Upper lobe of right lung (tissue), 1 donor: ENCODE results near the gene VKORC1L1. TPM values are rescaled to one million over a fixed set of nuclear protein-coding genes. Genes with fewer than 3 reads are reported as not detected.
"Not testable (repeated sequence)": the region's sequence is repeated elsewhere in the genome, so short reads cannot be mapped to it uniquely, and the experiment has no call there.

Source experiments
- ATAC-seq: fragments of 200-7000 bp; cut with Tn5 transposase; one replicate; pipeline ENCODE4 v1.9.1; 2020; ENCODE audit warnings: mild to moderate bottlenecking, moderate library complexity
- DNase-seq: peaks from one replicate; pipeline ENCODE4 v3.0.0-alpha.2; 2020
- H3K27ac ChIP-seq: fragments of 200-600 bp; one replicate; pipeline ENCODE4 v1.8.0; 2022
- H3K27me3 ChIP-seq: fragments of 200-600 bp; one replicate; pipeline ENCODE4 v1.8.0; 2022; ENCODE audit warnings: mild to moderate bottlenecking
- H3K36me3 ChIP-seq: fragments of 200-600 bp; one replicate; pipeline ENCODE4 v1.8.0; 2022
- H3K4me1 ChIP-seq: fragments of 200-600 bp; one replicate; pipeline ENCODE4 v1.8.0; 2022
- H3K4me3 ChIP-seq: fragments of 200-600 bp; one replicate; pipeline ENCODE4 v1.8.0; 2022; ENCODE audit warnings: mild to moderate bottlenecking
- H3K9me3 ChIP-seq: fragments of 200-600 bp; one replicate; pipeline ENCODE4 v1.8.0; 2022
- intact Hi-C: fragments of 100-400 bp; cut with DNase I; formaldehyde crosslinking; loops from one replicate; pipeline ENCODE4 v1.11.0; 2022
- total RNA-seq: library from RNA; stranded (reverse); fragmentation: NEBNext Ultra II Directional; extraction: Animal tissue kit (Norgen Biotek cat#: 25700); gene quantifications from one replicate; pipeline ENCODE4 v1.2.1, GENCODE V29; 2021
- TF ChIP-seq, protein P1 (sequence below): fragments of 200-600 bp; IDR thresholded peaks from one replicate; pipeline ENCODE4 v1.8.0; 2022; ENCODE audit warnings: antibody characterized with exemption
- donor health status: DM: no; HTN: yes; CAD: no; lungs with severe emphysema.

Gene VKORC1L1
- total RNA-seq, 1 donor from 2014 or later, result 45.2 TPM

DNA sequence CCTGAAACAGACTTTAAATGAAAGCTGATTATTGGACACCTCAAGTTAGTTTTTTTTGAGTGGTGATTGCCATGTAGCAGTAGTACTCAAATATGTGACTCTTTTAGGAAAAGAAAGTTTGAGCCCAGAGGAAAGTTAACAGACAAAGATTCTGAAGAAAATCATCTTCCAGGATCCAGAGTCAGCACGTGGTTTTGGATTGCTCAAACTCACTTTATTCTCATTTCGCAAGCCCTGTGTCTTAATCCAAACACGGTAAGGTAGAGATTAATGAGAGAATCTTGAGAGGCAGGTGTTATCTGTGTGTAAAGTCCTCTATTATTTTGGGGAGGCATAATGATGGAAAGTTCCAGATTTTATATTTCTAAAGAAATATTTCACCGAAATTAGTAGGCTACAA, 2.8 kb downstream of the VKORC1L1 start:
- DNase-seq, ATAC-seq, intact Hi-C loops, H3K4me3 ChIP-seq, H3K27ac ChIP-seq, H3K27me3 ChIP-seq, H3K36me3 ChIP-seq, H3K9me3 ChIP-seq: not testable (repeated sequence)
- peaks cover 17% of the 10 kb centered on the region for H3K4me1 ChIP-seq

DNA sequence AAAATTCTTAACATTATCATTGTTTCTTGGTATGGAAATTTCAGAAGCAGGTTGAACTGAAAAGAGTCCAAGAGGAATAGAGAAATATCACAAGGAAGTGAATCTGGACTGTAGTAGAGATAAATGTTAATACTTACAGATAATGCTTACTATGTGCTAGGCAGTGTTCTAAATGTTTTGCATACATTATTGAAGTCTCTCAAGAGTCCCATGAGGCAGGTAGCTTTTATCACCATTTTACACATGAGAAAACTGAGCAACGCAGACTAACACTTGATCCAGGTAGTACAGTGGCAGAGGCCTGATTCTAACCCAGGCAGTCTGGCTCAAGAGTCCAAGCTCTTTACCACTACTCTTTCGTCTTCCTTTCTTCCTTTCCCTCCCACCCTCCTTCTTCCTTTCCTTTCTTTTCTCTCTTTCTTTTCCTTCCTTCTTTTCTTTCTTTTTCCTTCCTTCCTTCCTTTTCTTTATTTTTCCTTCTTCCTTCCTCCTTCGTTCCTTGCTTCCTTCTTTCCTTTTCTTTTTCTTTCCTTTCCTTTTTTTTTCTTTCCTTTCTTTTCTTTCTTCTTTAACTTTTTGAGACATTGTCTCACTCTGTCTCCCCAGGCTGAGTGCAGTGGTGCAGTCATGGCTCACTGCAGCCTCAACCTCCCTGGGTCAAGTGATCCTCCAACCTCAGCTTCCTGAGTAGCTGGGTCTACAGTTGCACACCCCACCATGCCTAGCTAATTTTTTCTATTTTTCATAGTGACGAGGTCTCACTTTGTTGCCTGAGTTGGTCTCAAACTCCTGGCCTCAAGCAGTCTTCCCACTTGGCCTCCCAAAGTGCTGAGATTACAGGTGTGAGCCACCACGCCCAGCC, 6.6 kb downstream of the VKORC1L1 start:
- H3K36me3 ChIP-seq, H3K27ac ChIP-seq: not testable (repeated sequence)

DNA sequence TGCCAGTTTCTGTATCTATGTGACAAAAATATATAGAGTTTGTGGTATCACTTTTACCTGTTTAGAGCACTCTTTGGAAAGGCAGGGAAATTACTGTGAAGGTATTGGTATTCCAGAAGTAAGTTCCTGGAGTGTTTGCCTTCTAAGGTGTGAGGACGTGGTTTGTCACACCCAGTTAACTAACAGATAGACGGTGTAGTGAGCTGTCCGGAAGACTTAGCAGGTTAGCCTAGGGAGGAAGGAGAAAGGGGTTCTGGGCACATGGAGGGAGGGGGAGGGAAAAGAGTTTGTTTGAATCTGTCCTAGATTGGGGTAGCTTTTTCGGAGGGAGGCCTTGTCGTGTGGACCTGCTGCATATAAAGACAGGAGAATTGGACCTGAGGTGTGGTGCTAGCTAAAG, 7.4 kb downstream of the VKORC1L1 start:
- H3K9me3 ChIP-seq, H3K27ac ChIP-seq, H3K36me3 ChIP-seq, DNase-seq, H3K4me3 ChIP-seq, intact Hi-C loops, H3K4me1 ChIP-seq, H3K27me3 ChIP-seq: not testable (repeated sequence)
- ATAC-seq, result peak; percentile 68

More for the DNA sequence above, 6.6 kb downstream of the VKORC1L1 start:
- DNase-seq, H3K27me3 ChIP-seq, ATAC-seq, H3K4me3 ChIP-seq, intact Hi-C loops, H3K9me3 ChIP-seq, H3K4me1 ChIP-seq: not testable (repeated sequence)

DNA sequence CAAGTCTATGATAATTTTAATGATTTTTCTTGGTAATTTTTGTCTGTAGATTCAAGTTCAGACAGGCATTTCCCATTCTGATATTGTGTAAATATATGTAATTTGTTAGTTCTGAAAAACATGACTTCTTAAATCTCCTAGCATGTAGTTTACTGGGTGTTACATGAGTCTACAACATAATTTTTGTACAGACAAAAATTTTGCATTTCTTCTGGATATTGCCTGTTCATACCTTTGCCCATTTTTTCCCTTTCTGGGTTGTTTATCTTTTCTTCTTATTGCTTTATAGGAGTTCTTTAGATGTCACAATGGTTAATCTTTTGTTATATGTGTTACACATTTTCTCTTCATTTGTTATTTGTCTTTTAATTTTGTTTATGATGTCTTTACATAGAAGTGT, 12.1 kb downstream of the VKORC1L1 start:
- H3K27ac ChIP-seq, H3K27me3 ChIP-seq, intact Hi-C loops, H3K4me3 ChIP-seq, H3K9me3 ChIP-seq, DNase-seq, H3K36me3 ChIP-seq, ATAC-seq, H3K4me1 ChIP-seq: not testable (repeated sequence)

DNA sequence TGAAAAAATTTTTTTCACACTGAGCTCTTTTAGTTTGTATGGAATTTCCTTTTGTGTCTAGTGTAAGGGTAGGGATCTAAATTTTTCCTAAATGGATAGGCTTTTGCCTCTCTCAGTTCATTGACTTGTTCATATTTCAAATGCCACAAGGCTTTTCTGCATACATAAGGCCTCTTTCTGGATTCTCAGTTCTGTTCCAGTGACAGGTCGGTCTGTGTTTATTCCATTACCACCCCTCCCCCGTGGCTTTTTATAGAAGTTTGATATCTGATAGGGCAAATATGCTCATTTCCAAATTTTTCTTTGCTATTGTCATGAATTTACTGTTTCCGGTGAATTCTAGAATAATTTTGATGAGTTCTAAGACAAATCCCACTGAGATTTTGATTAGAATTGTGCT, 12.7 kb downstream of the VKORC1L1 start:
- H3K4me3 ChIP-seq, H3K36me3 ChIP-seq, DNase-seq, H3K4me1 ChIP-seq, ATAC-seq, H3K27me3 ChIP-seq, intact Hi-C loops, H3K9me3 ChIP-seq, H3K27ac ChIP-seq: not testable (repeated sequence)

DNA sequence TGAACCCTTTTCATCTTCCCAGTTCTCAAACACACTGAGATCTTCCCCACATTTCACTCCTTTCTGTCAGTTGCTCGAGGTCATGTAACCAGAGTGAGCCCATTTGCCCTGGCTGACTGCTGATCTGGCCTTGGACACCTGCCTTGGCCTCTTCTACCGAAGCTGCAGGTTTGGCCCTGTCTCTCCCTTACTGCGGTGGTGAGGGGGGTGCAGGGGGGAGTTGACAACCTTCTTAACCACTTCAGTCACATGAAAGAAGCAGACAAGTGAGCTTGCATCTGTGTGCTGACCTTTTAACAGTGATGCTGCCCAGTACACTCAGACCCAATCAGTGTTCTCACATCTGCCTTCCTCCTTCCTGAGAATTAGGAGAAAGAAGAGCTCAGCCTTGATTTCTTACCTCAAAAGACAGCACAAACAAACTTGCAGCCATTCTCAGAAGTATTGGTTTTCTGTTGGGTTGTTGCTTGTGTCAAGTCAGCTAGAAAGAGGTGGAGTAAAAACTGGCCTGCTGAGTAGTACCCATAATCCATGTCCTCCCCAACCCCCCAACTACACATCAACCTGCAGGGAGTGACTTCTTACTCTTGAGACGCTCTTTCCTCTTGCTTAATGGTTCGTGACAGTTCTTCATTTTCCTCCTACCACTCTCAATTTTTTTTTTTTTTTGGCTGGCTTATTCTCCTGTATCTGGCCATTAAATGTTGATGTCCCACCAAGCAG, 15.7 kb downstream of the VKORC1L1 start:
- H3K9me3 ChIP-seq, DNase-seq, H3K4me1 ChIP-seq, H3K27ac ChIP-seq, H3K4me3 ChIP-seq, H3K27me3 ChIP-seq, intact Hi-C loops: not testable (repeated sequence)
- peaks cover 12% of the 10 kb centered on the region for H3K36me3 ChIP-seq
- ATAC-seq, result peak; percentile 16

DNA sequence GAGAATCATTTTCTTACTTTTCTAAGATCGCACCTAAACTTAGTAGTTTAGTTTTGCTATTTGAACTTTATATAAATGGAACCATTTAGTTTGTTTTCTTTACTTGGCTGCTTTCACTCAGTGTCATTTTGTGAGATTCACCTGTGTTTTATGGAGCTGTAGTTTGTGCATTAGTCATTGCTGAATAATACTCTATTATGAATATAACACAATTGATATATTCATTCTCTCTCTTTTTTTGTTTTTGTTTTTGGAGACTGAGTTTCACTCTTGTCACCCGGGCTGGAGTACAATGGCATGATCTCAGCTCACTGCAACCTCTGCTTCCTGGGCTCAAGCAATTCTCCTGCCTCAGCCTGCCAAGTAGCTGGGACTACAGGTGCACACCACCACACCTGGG, 16.8 kb downstream of the VKORC1L1 start:
- intact Hi-C loops, H3K4me3 ChIP-seq, H3K27me3 ChIP-seq, H3K27ac ChIP-seq, ATAC-seq, H3K9me3 ChIP-seq, H3K4me1 ChIP-seq, DNase-seq: not testable (repeated sequence)
- peaks cover 12% of the 10 kb centered on the region for H3K36me3 ChIP-seq

DNA sequence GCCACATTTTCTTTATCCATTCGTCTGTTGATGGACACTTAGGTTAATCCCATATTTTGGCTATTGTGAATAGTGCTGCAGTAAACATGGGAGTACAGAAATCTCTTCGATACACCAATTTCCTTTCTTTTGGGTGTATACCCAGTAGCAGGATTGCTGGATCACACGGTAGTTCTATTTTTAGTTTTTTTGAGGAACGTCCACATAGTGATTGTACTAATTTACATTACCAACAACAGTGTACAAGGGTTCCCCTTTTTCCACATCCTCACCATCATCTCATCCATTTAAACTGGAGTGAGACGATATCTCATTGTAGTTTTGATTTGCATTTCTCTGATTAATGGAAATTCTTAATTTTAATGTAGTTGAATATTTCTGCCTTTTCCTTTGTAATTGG, 19.3 kb downstream of the VKORC1L1 start:
- H3K9me3 ChIP-seq, result no peaks in the 10 kb centered on the region
- intact Hi-C loops, result no loop called here
- TF ChIP-seq, protein P1, sequence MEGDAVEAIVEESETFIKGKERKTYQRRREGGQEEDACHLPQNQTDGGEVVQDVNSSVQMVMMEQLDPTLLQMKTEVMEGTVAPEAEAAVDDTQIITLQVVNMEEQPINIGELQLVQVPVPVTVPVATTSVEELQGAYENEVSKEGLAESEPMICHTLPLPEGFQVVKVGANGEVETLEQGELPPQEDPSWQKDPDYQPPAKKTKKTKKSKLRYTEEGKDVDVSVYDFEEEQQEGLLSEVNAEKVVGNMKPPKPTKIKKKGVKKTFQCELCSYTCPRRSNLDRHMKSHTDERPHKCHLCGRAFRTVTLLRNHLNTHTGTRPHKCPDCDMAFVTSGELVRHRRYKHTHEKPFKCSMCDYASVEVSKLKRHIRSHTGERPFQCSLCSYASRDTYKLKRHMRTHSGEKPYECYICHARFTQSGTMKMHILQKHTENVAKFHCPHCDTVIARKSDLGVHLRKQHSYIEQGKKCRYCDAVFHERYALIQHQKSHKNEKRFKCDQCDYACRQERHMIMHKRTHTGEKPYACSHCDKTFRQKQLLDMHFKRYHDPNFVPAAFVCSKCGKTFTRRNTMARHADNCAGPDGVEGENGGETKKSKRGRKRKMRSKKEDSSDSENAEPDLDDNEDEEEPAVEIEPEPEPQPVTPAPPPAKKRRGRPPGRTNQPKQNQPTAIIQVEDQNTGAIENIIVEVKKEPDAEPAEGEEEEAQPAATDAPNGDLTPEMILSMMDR, result no peak
- H3K4me3 ChIP-seq, result no peak overlapping the region
- peaks cover 4% of the 10 kb centered on the region for H3K4me1 ChIP-seq
- peak; percentile 67 for ATAC-seq
- H3K27ac ChIP-seq, result no peak overlapping the region
- H3K27me3 ChIP-seq, result no peaks in the 10 kb centered on the region
- no peak for DNase-seq
- H3K36me3 ChIP-seq, result peaks cover 12% of the 10 kb centered on the region

DNA sequence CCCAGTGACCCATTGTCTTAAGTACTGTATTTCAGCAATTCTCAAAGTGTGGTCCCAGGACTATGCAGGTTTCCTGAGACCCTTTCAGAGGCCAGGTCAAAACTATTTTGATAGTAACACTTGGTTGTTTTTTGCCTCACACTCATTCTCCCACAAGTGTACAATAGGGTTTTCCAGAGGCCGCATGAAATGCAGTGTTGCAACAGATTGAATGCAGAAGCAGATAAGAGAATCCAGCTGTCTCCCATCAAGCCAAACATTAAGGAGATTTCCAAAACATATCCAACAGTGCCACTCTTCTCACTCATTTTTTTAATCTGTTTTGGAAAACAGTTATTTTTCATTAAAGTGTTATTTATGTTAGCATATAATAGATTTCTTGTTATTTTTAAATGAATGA, 20.0 kb downstream of the VKORC1L1 start:
- DNase-seq, result no peak
- H3K27ac ChIP-seq, result no peak overlapping the region
- no peak overlapping the region for H3K4me3 ChIP-seq
- TF ChIP-seq, protein P1, result no peak
- intact Hi-C loops, result no loop called here
- ATAC-seq, result no peak
- H3K9me3 ChIP-seq, result no peaks in the 10 kb centered on the region
- no peaks in the 10 kb centered on the region for H3K27me3 ChIP-seq
- H3K4me1 ChIP-seq, result peaks cover 4% of the 10 kb centered on the region
- H3K36me3 ChIP-seq, result peaks cover 12% of the 10 kb centered on the region
